Keratinocyte (primary cell): ENCODE data around the gene RUSC1. TPM values are rescaled to one million over a fixed set of nuclear protein-coding genes. Genes with fewer than 3 reads are reported as not detected.

Experiments
- DNase-seq: peaks from one replicate; pipeline ENCODE4 v3.0.0-alpha.2; 2011; ENCODE audit warnings: low read depth, missing footprints, low spot score
- FAIRE-seq: peaks from 2 replicates; lab custom pipeline; 2011; peaks lifted over from hg19 to GRCh38; lab: Jason Lieb, UNC
- H2AFZ ChIP-seq: 2 replicates; pipeline ENCODE4 v1.6.0; 2012; ENCODE audit warnings: low read length, control low read depth, inconsistent platforms; ENCODE audit not compliant: control insufficient read depth
- H3K27ac ChIP-seq: 2 replicates; pipeline ENCODE4 v1.5.1; 2011; ENCODE audit warnings: low read length; ENCODE audit not compliant: control insufficient read depth, insufficient read depth
- H3K27me3 ChIP-seq: 3 replicates; pipeline ENCODE4 v1.6.0; 2011; ENCODE audit warnings: low read length; ENCODE audit not compliant: control insufficient read depth, insufficient read depth; ENCODE audit errors: extremely low read depth
- H3K36me3 ChIP-seq, 2 experiments: 2 replicates in 1 of 2; 3 replicates in 1 of 2; pipeline ENCODE4 v1.5.1; 2011; ENCODE audit warnings: low read length in 2 of 2, mild to moderate bottlenecking in 1 of 2; ENCODE audit not compliant: control insufficient read depth in 2 of 2, insufficient read depth in 2 of 2; ENCODE audit errors: extremely low read depth in 1 of 2
- H3K4me1 ChIP-seq: 3 replicates; pipeline ENCODE4 v1.5.1; 2011; ENCODE audit warnings: low read length; ENCODE audit not compliant: control insufficient read depth, insufficient read depth; ENCODE audit errors: extremely low read depth
- H3K4me2 ChIP-seq: 3 replicates; pipeline ENCODE4 v1.6.0; 2011; ENCODE audit warnings: low read depth, low read length; ENCODE audit not compliant: control insufficient read depth, insufficient read depth; ENCODE audit errors: extremely low read depth
- H3K4me3 ChIP-seq, 3 experiments: fragments of 200-600 bp in 1 of 3; sonication (generic) in 1 of 3; 2 replicates in 2 of 3; 3 replicates in 1 of 3; pipeline ENCODE4 v1.5.1; 2011 to 2016; ENCODE audit warnings: low read length in 3 of 3, mild to moderate bottlenecking in 3 of 3, control low read depth in 2 of 3, inconsistent platforms in 1 of 3, low read depth in 1 of 3, mixed read lengths in 1 of 3, mixed run types in 1 of 3, moderate library complexity in 1 of 3; ENCODE audit not compliant: control insufficient read depth in 2 of 3, insufficient read depth in 2 of 3; ENCODE audit errors: extremely low read depth in 1 of 3
- H3K79me2 ChIP-seq: 2 replicates; pipeline ENCODE4 v1.6.0; 2012; ENCODE audit warnings: low read length; ENCODE audit not compliant: control insufficient read depth, insufficient read depth
- H3K9ac ChIP-seq: 3 replicates; pipeline ENCODE4 v1.6.0; 2011; ENCODE audit warnings: low read length; ENCODE audit not compliant: control insufficient read depth, insufficient read depth; ENCODE audit errors: extremely low read depth
- H3K9me1 ChIP-seq: 3 replicates; pipeline ENCODE4 v1.6.0; 2011; ENCODE audit warnings: low read length; ENCODE audit not compliant: control insufficient read depth, insufficient read depth; ENCODE audit errors: extremely low read depth
- H3K9me3 ChIP-seq: 2 replicates; pipeline ENCODE4 v1.5.1; 2012; ENCODE audit warnings: low read depth, low read length; ENCODE audit not compliant: control insufficient read depth
- H4K20me1 ChIP-seq: 3 replicates; pipeline ENCODE4 v1.6.0; 2011; ENCODE audit warnings: low read length; ENCODE audit not compliant: control insufficient read depth, insufficient read depth; ENCODE audit errors: extremely low read depth
- EZH2 ChIP-seq: IDR thresholded peaks from one replicate; pipeline ENCODE4 v1.6.1; 2012; ENCODE audit warnings: inconsistent platforms, mild to moderate bottlenecking, low read length, moderate library complexity
- dilution Hi-C: fragments of 300-500 bp; cut with MboI; formaldehyde crosslinking; loops from one replicate; pipeline ENCODE4 v1.7.0; 2020; ENCODE audit warnings: low sequenced_read_pairs; ENCODE audit not compliant: extremely low pct_ligation_motif_present
- polyA plus RNA-seq, 5 experiments: library from polyadenylated mRNA; depleted of rRNA in 3 of 5; stranded (reverse) in 3 of 5; stranded (forward) in 1 of 5; unstranded in 1 of 5; fragments of >200 nt; gene quantifications; 1 replicate in 1 of 5; 2 replicates in 3 of 5; 3 replicates in 1 of 5; pipeline versions ENCODE4 v1.2.1 to v1.2.3, GENCODE V29; 2011 to 2012; ENCODE audit warnings: missing spikeins in 2 of 5, low read depth in 1 of 5, low replicate concordance in 1 of 5
- TF ChIP-seq, protein P1 (sequence below), 3 experiments: IDR thresholded peaks in 1 of 3; conservative IDR thresholded peaks in 1 of 3; optimal IDR thresholded peaks in 1 of 3; 2 replicates in 2 of 3; 3 replicates in 1 of 3; pipeline versions ENCODE3 to v1.5.1; 2011; ENCODE audit warnings: low read length in 3 of 3, mild to moderate bottlenecking in 3 of 3, moderate library complexity in 2 of 3, control low read depth in 1 of 3, inconsistent platforms in 1 of 3; ENCODE audit not compliant: insufficient read depth in 2 of 3; ENCODE audit errors: extremely low read depth in 1 of 3

Gene RUSC1
- polyA plus RNA-seq, 1 donor (not counting 4 experiments of a cell fraction or from before 2014, with no cell fraction given) = 32.8 TPM

DNA sequence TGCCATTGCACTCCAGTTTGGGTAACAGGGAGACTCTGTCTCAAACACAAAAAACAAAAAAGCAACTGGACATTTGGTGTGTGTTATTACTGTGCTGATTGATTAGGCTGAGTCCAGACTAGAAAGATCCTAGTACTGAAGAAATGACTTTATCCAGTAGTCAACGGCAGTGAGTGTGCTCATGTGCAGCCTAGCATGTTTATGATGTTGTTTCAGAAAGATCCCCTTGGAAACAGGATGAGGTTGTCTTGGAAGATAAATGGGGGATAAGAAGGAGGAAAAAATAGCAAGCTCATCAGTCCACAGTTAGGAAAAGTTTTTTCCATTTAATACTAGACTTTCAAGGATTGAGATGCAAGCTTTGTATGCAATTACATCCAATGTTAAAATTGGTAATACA, 14.3 kb downstream of the RUSC1 start:
- H3K27ac ChIP-seq = no peak overlapping the region
- H3K27me3 ChIP-seq = no peaks in the 10 kb centered on the region
- FAIRE-seq = no peak
- H2AFZ ChIP-seq = no peak overlapping the region
- DNase-seq = no peak
- no peak overlapping the region for H3K9ac ChIP-seq
- dilution Hi-C loops = no loop called here
- no peaks in the 10 kb centered on the region for H3K9me1 ChIP-seq
- peaks cover 23% of the 10 kb centered on the region in 2 experiments for H3K36me3 ChIP-seq
- H3K4me2 ChIP-seq = no peak overlapping the region
- no peak overlapping the region for H3K4me3 ChIP-seq
- H3K4me1 ChIP-seq = no peaks in the 10 kb centered on the region
- no peaks in the 10 kb centered on the region for H3K79me2 ChIP-seq
- TF ChIP-seq, protein P1, sequence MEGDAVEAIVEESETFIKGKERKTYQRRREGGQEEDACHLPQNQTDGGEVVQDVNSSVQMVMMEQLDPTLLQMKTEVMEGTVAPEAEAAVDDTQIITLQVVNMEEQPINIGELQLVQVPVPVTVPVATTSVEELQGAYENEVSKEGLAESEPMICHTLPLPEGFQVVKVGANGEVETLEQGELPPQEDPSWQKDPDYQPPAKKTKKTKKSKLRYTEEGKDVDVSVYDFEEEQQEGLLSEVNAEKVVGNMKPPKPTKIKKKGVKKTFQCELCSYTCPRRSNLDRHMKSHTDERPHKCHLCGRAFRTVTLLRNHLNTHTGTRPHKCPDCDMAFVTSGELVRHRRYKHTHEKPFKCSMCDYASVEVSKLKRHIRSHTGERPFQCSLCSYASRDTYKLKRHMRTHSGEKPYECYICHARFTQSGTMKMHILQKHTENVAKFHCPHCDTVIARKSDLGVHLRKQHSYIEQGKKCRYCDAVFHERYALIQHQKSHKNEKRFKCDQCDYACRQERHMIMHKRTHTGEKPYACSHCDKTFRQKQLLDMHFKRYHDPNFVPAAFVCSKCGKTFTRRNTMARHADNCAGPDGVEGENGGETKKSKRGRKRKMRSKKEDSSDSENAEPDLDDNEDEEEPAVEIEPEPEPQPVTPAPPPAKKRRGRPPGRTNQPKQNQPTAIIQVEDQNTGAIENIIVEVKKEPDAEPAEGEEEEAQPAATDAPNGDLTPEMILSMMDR (optimal IDR thresholded peaks at IDR 0.05 in 1 of 3, IDR thresholded peaks at IDR 0.05 in 1 of 3, conservative IDR thresholded peaks at IDR 0.05 in 1 of 3; ENCODE audit: extremely low read depth in 1 of 3, insufficient read depth in 2 of 3, low read length in 3 of 3) = no peak
- TF ChIP-seq EZH2 = no peak
- H4K20me1 ChIP-seq = no peaks in the 10 kb centered on the region
- no peaks in the 10 kb centered on the region for H3K9me3 ChIP-seq

DNA sequence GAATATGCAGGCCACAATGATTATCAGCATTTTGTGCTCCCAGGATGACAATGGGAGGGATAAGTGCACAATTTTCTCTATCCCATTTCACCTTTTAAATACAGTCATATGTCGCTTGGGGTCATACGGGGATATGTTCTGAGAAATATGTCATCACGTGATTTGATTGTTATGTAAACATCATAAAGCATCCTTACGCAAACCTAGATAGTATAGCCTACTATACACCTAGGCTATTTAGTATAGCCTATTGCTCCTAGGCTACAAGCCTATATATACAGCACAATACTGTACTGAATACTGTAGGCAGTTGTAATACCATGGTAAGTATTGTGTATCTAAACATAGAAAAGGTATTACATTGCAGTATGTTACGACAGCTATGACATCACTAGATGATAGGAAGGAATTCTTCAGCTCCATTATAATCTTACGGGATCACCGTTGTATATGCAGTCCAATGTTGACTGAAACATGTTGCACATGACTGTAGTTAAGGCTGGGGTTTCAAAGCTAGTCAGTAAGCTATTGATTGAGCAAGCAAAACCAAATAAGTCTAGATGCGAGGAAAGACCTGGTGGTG, 18.9 kb downstream of the RUSC1 start:
- FAIRE-seq (no peak), DNase-seq (no peak)
- TF ChIP-seq EZH2 = no peak
- TF ChIP-seq, protein P1 (optimal IDR thresholded peaks at IDR 0.05 in 1 of 3, IDR thresholded peaks at IDR 0.05 in 1 of 3, conservative IDR thresholded peaks at IDR 0.05 in 1 of 3; ENCODE audit: extremely low read depth in 1 of 3, insufficient read depth in 2 of 3, low read length in 3 of 3) = no peak
- H3K9me1 ChIP-seq = no peaks in the 10 kb centered on the region
- no peak overlapping the region for H3K4me3 ChIP-seq
- no peaks in the 10 kb centered on the region for H3K4me1 ChIP-seq
- no peaks in the 10 kb centered on the region for H4K20me1 ChIP-seq
- H3K27ac ChIP-seq = no peak overlapping the region
- H3K27me3 ChIP-seq = no peaks in the 10 kb centered on the region
- H3K9me3 ChIP-seq = no peaks in the 10 kb centered on the region
- dilution Hi-C loops = no loop called here
- no peak overlapping the region for H3K4me2 ChIP-seq
- peaks cover 27 to 35% of the 10 kb centered on the region in 2 experiments for H3K36me3 ChIP-seq
- no peaks in the 10 kb centered on the region for H3K79me2 ChIP-seq
- no peak overlapping the region for H2AFZ ChIP-seq
- H3K9ac ChIP-seq = no peak overlapping the region
